ENCODE results near the gene DDX54.

DDX54 gene

DNA sequence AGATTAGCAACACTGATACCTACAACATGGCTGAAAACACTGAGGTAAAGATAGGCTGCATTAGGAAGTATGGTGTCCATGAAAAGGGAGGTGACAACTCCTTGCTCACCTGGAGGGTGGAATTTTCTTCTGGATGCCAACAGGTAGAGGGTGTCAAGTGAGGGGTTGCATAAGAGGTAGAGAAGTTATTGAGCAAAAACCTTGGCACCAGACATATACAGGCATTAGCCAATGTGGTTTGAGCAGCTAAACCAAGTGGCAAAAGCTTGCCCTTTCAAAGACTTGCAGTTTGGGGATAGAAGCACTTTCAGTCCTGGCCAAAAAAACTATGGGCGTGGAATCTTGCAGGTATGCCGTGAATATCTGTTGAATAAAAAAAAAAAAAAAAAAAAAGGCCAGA lies 4.1 kb upstream of the DDX54 start:
- no peak for DNase-seq

DNA sequence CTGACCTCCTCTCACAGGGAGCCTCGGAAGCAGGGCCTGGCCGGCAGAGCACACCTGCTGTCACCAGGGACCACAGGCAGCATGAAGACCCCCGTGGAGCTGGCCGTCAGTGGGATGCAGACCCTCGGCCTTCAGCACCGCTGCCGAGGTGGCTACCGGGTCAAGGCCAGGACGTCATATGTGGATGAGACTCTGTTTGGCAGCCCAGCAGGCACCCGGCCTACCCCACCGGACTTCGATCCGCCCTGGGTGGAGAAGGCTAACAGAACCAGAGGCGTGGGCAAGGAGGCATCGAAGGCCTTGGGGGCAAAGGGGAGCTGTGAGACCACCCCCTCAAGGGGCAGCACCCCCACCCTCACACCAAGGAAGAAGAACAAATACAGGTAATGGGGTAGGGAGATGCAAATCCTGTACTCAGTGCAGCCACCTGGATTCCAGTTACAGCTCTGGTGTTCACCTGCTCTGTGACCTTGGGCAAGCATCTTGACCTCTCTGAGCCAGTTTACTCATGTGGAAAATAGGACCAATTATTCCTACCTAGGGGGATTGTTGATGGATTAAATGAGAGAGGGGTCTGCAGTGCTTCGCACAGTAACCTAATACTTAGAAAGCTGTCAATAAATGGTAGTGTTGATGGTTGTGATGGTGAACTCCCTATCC lies 1.5 kb upstream of the DDX54 start:
- no peak for DNase-seq

DNA sequence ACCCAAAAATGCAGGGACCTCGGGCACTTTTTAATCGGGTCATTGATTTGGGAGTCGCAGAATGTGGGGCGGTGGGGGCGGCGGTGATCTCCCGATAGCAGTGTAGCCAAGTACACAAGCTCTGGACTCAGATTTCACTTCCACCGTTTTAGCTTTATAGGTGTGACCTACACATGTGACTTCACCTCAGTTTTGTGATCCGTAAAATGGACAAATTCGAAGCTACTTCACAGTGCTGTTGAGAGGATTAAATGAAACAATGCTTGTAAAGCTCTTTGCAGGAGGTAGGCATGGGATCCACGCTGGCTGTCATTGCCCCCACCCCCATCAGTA lies 721 bp upstream of the DDX54 start:
- DNase-seq, result no peak

DNA sequence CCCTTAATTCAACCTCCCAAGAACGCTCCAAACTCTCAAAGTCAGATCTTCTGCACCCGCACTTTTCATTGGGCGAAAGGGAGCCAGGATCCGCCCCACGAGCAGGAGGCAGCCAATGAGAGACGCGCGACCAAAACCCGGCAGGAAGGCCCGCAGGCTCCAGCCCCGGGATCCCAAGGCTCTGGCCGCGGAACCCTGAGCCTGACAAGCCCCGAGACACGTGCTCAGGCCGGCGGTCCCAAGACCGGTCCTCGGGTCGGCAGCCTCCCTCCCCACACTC lies 438 bp downstream of the DDX54 start:
- DNase-seq, result peak; percentile 95

DNA sequence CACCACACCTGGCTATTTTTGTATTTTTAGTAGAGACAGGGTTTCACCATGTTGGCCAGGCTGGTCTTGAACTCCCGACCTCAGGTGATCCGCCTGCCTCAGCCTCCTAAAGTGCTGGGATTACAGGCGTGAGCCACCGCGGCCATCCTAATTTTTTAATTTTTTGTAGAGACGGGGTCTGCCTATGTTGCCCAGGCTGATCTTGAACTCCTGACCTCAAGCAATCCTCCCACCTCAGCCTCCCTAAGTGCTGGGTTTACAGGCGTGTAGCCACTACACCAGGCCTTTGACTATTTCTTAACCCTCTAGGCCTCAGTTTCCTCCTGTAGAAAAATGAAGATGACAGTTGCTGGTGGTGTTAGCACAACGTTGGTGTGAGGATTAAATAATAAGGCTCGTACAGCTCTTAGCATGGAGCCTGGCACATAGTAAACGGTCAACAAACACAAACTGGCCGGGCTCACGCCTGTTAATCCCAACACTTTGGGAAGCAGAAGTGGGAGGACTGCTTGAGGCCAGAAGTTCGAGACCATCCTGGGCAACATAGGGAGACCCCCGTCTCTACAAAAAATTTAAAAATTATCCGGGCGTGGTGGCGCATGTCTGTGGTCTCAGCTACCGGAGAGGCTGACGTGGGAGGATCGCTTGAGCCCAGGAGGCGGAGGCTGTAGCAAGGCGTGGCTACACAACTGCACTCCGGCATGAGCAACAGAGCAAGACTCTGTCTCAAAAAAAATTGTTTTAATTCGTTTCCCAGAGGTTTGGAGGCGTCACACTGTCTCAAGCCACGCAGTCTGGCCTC lies 979 bp downstream of the DDX54 start:
- DNase-seq, result no peak

DNA sequence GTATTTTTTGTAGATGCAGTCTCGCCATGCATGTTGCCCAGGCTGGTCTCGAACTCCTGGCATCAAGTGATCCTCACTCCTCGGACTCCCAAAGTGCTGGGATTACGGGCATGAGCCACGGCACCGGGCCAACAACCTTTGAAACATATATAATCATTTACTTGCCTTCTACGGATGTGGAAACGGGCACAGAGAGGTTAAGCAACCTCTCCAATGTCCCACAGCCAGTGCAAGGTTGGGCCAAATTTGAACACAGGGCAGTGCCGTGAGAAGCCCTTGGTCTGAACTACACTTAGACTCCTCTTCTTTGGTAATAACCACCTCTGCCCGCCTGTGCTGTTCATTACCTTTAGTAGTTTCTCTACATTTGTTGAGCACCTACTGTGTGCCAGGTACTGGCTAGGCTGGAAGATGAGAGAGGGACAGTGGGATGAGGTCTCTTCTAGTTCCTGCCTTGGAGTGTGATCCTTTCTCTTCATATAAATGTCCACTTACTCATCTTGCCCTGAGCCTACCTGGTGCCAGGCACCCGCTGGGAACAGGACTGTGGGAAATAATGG lies 2.2 kb downstream of the DDX54 start:
- no peak for DNase-seq

DNA sequence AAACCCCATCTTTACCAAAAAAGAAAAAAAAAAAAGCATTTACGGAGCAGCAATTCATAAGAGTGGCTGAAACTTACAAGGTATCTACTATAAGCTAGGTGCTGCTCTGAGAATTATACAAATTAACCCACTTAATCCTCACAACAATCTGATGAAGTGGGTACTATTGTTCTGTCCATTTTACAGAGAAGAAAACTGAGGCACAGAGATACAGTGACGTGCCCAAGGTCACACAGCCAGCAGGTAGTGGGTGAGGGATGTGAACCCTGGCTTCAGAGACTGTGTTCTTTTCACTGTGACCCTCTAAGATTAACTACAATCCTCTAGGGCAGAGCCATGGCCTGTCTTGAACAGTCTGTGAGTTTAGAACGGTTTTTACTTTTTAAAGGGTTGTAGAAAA lies 3.3 kb downstream of the DDX54 start:
- DNase-seq, result no peak

DNA sequence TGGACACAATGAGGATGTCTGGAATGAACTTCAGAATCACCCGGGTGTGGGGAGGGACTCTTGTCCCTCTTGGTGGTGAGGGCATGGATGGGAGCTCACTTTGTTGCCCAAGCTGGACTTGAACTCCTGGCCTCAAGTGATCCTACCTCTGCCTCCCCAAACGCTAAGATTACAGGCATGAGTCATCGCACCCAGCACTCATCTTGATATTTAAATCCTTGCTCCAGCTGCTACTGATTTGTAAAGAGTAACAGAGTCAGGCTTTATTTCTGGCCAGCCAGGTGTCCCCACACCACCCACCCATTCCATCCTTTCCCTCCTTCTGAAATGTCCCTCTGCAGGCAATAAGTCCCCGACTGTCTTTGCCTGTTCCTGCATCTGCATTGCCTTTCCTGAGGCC lies 4.9 kb downstream of the DDX54 start:
- DNase-seq, result no peak

DNA sequence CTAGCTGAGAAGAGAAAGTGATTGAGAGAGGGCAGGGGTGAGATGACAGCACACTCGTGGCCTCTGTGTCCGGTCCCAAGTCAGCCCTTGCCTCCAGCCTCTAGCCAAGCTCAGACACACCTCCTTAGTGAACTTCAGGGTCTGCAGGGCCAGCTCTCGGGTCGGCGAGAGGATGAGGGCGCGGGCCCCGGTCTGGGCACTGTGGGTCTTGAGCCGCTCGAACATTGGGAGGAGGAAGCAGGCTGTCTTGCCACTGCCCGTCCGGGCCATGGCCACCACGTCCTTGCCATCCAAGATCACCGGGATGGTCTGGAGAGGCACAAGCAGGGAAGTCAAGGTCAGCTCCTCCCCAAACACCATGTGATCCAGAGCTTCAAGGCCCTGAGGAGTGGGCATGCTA lies 6.3 kb downstream of the DDX54 start:
- DNase-seq, result no peak

DNA sequence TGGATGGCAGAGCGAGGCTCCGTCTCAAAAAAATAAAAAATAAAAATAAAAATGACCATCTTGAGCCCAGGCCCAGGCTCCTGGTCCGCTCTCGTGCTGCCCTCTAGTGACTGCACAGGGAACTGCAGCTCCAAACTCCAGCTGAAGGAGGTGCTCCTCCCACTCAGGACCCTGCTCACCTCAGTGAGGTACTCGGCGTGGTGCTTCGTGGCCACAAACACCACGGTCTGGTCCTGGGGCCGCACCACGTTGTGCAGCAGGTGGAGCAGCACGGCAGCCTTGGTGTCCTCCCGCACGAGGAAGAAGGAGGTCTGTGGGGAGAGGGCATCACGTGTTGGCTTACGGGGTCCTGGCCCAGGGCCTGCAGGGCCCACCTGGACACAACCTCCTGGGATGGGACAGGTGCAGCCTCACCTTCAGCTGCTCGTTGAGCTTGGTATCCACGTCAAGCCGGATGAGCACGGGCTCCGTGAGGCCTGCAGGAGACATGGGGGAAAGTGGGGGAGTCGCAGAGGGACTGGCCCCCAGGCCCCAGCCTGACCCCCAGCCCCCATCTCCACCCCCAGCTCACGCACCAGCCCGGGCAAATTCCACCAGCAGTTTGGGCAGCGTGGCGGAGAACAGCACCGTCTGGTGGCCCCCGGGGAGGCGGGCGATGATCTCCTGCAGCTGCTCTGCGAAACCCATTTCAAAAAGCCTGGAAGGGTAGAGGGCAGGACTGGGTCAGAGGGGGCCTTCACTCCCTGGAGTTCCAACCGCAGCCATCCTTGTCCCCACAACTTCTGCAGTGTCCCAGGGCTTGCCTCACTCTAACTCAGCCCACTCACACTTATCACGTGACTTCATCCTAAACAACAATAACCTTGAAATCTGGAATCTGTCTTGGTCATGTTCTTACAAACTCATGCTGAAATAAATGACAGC lies 10.6 kb downstream of the DDX54 start:
- peak; percentile 90 for DNase-seq

DNA sequence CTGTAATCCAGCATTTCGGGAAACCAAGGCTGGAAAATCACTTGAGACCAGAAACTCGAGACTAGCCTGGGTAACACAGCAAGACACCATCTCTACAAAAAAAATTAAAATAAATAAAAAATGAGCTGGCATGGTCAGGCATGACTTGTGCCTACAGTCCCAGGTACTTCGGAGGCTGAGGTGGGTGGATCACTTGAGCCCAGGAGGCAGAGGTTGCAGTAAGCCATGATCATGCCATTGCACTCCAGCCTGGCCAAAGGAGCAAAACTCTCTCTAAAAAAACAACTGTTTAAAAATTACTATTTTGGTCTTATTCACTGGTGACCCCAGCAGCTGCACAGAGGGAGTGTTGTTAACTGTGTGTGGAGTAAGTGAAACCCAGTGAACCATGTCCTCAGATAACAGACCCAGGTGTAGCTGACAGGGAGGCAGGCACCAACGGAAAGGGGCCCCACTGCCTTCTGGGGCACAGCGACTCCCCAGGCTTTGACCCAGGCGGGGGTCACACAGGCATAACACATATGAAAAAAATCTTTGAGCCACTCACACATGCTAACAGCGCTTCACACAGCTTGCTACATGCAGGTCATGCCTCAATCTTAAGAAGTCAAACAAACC lies 12.1 kb downstream of the DDX54 start:
- DNase-seq, result no peak

DNA sequence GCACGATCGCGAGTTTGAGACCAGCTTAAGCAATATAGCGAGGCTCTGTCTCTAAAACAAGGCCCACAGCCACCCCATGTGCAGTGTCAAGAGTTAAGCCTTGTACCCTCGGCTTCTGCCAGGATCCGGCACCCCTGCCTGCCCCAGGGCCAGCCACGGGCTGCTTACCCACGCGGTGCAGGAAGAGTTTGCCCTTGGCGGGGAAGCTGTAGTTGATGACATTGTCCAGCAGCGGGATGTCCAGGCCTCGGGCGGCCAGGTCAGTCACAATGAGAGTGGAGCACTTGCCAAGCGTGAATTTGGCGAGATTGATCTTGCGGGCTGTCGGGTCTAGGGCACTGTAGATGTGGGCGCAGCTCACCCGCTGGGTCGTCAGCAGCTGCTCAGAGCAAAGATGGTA lies 13.1 kb downstream of the DDX54 start:
- no peak for DNase-seq

DNA sequence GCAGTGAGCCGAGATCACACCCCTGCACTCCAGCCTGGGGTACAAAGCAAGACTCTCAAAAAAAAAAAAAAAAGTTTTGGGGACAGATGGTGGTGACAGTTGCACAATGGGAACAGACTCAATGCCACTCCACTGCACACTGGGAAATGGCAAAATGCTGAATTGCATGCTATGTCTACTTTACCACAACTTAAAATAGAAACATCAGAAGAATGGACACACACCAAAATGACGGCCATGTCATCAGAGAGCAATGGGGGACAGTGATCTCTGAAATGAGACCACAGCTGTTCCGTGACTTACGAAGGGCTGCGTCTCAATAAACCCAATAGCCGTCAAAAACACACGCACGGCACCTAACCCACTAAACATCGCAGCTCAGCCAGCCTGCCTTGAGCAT lies 13.7 kb downstream of the DDX54 start:
- no peak for DNase-seq

DNA sequence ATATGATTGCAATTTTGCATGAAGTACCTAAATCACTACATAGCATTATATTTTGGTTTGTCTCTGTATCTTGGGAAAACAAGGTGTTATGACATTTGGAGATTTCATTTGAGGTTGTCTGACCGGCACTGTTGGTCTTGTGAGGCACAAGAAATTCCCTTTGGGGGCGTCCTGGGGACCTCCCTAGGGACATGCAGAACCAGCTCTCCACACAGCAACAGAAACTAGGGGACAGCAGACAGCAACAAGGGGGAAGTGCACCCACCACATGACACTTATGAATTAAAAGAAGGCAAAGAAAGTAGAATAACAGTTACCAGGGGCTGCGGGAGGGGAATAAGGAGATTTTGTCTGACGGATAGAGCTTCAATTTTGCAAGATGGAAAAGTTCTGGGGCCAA lies 14.4 kb downstream of the DDX54 start:
- no peak for DNase-seq

DNA sequence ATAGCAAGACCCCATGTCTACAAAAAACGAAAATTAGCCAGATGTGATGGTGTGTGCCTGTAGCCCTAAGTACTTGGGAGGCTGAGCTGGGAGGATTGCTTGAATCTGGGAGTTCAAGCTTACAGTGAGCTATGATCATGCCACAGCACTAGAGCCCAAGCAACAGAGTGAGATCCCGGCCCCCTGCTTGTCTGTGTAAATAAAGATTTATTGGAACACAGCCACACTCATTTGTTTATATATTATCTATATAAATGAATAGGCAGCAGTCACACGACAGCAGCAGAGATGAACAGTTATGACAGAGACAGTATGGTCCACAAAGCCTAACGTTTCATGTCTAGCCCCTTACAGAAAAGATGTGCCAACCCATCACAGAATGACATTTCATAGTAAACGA lies 14.8 kb downstream of the DDX54 start:
- DNase-seq, result no peak

DNA sequence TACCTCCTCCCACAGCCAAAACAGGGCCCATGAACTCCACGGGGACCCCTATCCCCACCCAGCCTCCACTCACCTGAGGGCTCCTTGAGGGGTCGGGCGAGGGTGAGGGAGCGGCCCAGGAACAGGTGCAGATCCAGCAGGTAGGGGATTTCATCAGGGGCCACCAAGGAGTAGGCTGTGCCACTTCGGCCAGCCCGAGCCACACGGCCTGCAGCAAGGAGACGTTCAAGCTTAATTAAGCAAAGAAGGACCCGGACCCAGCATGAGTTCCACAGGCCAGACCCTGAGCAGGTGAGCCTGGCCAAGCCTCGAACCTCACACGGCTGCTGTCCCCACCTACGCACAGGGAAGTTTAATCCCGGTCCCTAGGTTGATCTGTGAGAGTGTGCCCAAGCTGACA lies 15.6 kb downstream of the DDX54 start:
- no peak for DNase-seq

DNA sequence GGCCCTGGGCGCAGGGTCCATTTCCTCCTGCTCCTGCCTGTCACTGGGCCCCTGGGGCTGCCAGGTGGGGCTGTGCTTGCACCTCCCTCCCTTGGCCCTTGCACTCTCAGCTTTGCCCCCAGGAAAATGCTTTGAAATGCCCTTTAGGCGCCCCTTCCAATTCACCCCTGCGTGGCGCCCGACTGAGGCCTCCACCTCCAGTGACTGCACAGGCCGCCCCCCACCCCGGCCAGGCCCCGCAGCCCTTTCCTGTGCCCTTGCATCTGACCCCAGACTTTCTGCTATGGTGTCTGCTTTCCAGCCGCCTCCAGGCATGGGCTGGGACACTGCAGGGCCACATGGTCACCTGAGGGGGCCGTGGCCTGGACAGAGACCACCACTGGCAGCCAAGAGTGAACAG lies 17.4 kb downstream of the DDX54 start:
- no peak for DNase-seq

DNA sequence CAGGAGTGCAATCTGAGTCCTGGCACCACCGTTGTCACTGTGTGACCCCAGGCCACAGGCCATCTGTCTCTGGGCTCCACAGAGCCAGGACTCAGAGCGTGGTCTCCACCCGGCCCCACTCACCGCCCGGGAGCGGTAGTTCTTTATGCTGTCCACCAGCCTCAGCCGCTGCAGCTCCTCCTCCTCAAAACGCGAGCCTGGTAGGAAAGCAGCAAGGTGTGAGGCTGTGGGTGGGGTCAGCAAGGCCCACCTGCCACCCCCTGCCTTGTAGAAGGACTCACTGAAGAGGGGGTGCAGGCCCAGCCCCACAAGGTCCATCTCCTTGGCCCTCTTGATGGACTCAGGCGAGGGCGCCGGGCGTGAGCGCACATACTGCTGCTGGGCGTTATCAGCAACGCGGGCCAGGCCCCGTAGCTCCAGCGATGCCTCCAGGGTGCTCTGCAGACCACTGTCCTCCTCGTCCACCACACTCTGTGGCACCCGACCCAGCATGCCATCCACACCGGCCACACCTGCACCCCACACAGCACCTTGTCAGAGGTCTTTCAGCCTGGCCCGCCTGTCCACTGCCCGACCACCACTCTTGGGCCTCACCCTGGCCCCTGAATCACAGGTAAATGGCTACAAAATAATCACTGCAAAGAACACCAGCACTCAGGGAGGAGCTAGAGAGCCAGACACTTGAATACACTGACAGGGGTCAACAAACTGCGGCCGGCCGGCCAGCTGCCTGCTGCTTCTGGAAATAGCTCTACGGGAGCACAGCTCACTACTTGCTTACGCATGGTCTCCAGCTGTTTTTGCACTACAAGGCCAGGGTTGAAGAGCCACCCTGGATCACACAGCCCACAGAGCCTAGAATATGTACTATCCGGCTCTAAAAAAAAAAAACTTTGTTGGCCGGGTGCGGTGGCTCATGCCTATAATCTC lies 19.5 kb downstream of the DDX54 start:
- no peak for DNase-seq

DNA sequence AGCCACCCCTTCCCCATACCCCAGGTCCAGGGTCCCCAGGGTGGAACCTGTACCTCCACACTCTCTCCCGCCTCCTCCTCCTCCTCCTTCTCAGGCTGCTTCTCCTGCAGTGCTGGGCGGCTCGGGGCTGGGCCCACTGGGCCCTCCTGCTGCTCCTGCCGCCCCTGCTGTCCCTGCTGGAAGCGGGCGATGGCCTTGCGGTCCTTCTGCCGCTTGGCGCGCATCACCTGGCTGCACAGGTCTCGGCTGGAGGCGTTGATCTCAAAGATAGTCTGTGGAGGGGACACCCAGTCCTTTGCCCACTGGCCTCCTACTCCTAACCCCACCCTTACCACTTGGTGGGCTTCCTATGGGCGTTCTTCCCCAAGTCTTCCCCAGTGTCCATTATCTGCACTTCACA lies 21.3 kb downstream of the DDX54 start:
- no peak for DNase-seq

DNA sequence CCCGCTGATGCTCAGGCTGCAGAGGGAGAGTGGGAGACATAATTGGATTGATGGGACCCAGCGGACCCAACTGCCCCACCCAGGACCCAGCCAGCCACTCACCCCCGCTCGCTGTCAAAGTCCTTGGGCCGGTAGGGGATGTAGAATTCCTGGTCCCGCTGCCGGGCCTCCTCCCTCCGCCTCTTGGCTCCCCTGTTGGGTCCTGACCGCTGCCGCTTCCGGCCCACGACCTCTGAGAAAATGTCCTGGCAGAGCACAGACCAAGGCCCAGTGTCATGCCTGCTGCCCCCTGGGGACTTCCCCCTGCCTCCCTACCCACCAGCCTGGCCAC lies 22.3 kb downstream of the DDX54 start:
- DNase-seq, result no peak

DNA sequence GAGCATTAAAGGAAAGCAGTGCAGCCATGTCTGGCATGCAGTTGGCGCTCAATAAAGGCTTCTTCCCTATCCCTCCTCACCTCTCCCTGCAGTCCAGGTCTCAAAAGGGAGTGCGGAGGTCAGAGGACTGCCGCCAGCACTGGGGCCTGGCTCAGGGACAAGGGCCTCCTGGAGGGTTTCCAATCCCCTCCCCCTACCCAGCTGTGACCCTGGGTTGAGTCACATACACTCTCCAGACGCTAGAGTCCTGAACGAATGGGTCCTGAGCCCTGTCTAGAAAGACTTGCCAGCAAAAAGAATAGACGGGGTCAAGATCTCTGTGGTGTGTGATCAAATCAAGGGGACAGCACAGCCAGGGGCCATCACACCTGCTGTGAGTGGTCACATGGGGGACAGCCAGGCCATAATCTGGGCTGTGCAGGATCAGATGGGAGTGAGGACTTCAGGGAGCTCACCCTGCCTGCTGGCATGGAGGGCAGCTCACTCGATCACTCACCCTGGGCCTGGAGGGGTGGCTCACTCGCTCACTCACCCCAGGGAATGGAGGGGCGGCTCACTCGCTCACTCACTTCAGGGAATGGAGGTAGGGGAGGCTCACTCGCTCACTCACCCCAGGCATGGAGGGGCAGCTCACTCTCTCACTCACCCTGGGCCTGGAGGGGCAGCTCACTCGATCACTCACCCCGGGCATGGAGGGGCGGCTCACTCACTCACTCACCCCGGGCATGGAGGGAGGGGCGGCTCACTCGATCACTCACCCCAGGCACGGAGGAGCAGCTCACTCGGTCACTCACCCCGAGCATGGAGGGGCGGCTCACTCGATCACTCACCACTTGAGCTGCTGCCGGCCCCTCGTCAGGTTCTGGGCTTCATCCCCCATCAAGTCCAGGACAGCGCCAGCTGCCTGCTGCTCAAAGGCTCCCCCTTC lies 22.9 kb downstream of the DDX54 start:
- no peak for DNase-seq
